GM21529 (cell line): Measurements from ENCODE around the gene RHBDD3.

ENCODE experiments used
- ATAC-seq: cut with Tn5 transposase; IDR thresholded peaks from one replicate; pipeline ENCODE4 v1.9.1; 2021; ENCODE audit not compliant: unreplicated experiment

The RHBDD3 gene

GRCh38 chr22:29267858-29268510, at the start of gene RHBDD3, which contains the start of gene EWSR1:
RHBDD3 (minus strand) TSS chr22:29267981; CDS start chr22:29265626, 2,355 bp downstream.
EWSR1 (plus strand) TSS chr22:29268268; CDS start chr22:29268337, 69 bp downstream.
- ATAC-seq, result peak; percentile 77

- ATAC-seq, result no peak
Measured at GRCh38 chr22:29316141-29316828, 48.5 kb upstream of the RHBDD3 start.

GRCh38 chr22:29315286-29316140, 47.7 kb upstream of the RHBDD3 start, which contains the start of gene RASL10A:
RASL10A (minus strand) TSS chr22:29315697; CDS start chr22:29315246, 451 bp downstream.
- ATAC-seq, result no peak

GRCh38 chr22:29314537-29315285, 46.9 kb upstream of the RHBDD3 start:
- ATAC-seq, result no peak

- ATAC-seq, result no peak
Measured at GRCh38 chr22:29313576-29314466, 46.0 kb upstream of the RHBDD3 start.

GRCh38 chr22:29313126-29313575, 45.4 kb upstream of the RHBDD3 start:
- ATAC-seq, result no peak

- ATAC-seq, result no peak
Measured at GRCh38 chr22:29312218-29313125, 44.7 kb upstream of the RHBDD3 start.

GRCh38 chr22:29311464-29312217, 43.9 kb upstream of the RHBDD3 start:
- no peak for ATAC-seq

GRCh38 chr22:29310863-29311339, 43.1 kb upstream of the RHBDD3 start:
- no peak for ATAC-seq

- no peak for ATAC-seq
Measured at GRCh38 chr22:29310065-29310862, 42.5 kb upstream of the RHBDD3 start.

GRCh38 chr22:29309332-29310064, 41.7 kb upstream of the RHBDD3 start:
- no peak for ATAC-seq

GRCh38 chr22:29308791-29309262, 41.0 kb upstream of the RHBDD3 start:
- ATAC-seq, result no peak

- no peak for ATAC-seq
Measured at GRCh38 chr22:29308148-29308790, 40.5 kb upstream of the RHBDD3 start.

- no peak for ATAC-seq
Measured at GRCh38 chr22:29307596-29308147, 39.9 kb upstream of the RHBDD3 start.

GRCh38 chr22:29306835-29307595, 39.2 kb upstream of the RHBDD3 start:
- ATAC-seq, result no peak
